BLaER1 (cell line): ENCODE results near the gene HOXB6.

Source experiments
- H3K27ac ChIP-seq: shearing (Covaris generic); formaldehyde crosslinking; 2 replicates; pipeline ENCODE4 v1.8.1; 2022
- H3K27me3 ChIP-seq: shearing (Covaris generic); formaldehyde crosslinking; 2 replicates; pipeline ENCODE4 v1.8.1; 2022
- H3K36me3 ChIP-seq: shearing (Covaris generic); formaldehyde crosslinking; 2 replicates; pipeline ENCODE4 v1.8.1; 2022
- H3K4me1 ChIP-seq: shearing (Covaris generic); formaldehyde crosslinking; 2 replicates; pipeline ENCODE4 v1.8.1; 2022
- H3K4me2 ChIP-seq: shearing (Covaris generic); formaldehyde crosslinking; 2 replicates; pipeline ENCODE4 v1.8.1; 2022
- H3K4me3 ChIP-seq: shearing (Covaris generic); formaldehyde crosslinking; 2 replicates; pipeline ENCODE4 v1.8.1; 2022
- H3K9ac ChIP-seq: shearing (Covaris generic); formaldehyde crosslinking; 2 replicates; pipeline ENCODE4 v1.8.1; 2022
- H3K9me3 ChIP-seq: shearing (Covaris generic); formaldehyde crosslinking; 2 replicates; pipeline ENCODE4 v1.8.1; 2022
- H4K20me1 ChIP-seq: shearing (Covaris generic); formaldehyde crosslinking; 2 replicates; pipeline ENCODE4 v1.8.1; 2022
- Cebpa-rat ChIP-seq: shearing (Covaris generic); IDR thresholded peaks from 2 replicates; pipeline ENCODE4 v1.8.1; 2022

Gene HOXB6

GRCh38 chr17:48634493-48635208, 29.9 kb upstream of the HOXB6 start:
- Histone ChIP-seq H3K9ac (no peak overlapping the region), H3K27me3 (peaks cover 100% of the 10 kb centered on the region)

DNA sequence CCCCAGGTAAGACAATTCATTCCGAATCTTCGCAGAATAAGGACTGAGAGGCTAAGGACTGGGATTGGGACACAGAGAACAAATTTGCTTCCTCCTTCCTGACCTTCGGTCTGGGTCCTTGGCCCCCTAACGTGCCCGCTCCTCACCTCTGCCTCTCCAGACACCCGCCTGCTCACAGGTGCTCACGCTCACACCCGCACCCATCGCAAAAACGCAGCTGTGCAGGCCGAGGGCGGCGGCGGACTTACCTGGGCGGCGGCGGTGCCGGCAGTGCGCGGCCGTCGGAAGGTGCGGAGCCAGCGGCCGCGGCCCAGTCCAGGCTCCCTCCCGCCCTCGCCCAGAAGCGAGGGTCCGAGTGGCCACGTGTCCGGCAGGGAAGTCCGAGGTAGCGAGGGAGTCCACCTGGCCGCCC, 28.5 kb upstream of the HOXB6 start:
- Histone ChIP-seq H3K36me3 (no peaks in the 10 kb centered on the region), H3K27me3 (peaks cover 100% of the 10 kb centered on the region), H3K4me3 (no peak overlapping the region), H3K27ac (no peak overlapping the region), H3K9ac (no peak overlapping the region), H4K20me1 (peaks cover 100% of the 10 kb centered on the region), H3K4me2 (no peak overlapping the region), H3K4me1 (no peaks in the 10 kb centered on the region), H3K9me3 (no peaks in the 10 kb centered on the region; the same call in 1 of the 2 replicates)
- TF ChIP-seq Cebpa-rat, result no peak

More at GRCh38 chr17:48634493-48635208, 29.9 kb upstream of the HOXB6 start:
- no peaks in the 10 kb centered on the region for H3K4me1 ChIP-seq
- no peak overlapping the region for H3K27ac ChIP-seq
- H3K4me3 ChIP-seq, result no peak overlapping the region
- H3K4me2 ChIP-seq, result no peak overlapping the region
- TF ChIP-seq Cebpa-rat, result no peak
- H3K9me3 ChIP-seq, result no peaks in the 10 kb centered on the region; the same call in 1 of the 2 replicates
- no peaks in the 10 kb centered on the region for H3K36me3 ChIP-seq
- H4K20me1 ChIP-seq, result peaks cover 100% of the 10 kb centered on the region

DNA sequence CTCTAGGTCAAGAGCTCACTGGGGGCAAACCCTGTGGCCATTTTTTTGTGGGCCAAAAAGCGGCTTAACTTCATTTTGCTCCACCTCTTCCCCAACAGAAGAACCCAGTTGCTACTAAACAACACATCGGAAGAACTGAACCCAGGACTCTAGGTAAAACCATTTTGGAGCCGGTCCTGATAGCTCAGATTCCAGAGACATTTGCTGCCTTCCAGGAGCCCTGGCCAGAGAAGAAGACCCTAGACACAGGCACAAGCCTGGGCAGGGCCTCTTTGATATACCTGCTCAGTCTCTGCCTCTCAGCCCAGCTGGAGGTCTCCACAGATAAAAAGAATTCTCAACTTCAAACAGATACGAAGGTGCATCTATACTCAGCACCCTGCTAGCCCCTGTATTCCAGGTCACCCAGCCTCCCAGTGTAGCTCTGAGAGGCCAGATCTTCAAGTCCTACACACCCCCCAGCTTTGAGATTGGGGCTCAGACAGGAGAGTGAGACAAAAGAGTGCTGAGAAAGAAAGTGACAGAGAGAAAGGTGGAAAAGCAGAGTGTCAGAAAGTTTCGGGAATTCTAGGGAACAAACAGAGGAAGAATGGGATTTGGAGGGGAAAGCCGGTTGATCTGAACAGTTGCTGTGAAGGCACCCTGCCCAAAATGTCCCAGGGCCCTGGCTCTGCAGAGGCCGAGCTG, 27.9 kb upstream of the HOXB6 start:
- Histone ChIP-seq H3K9ac (no peak overlapping the region), H3K4me2 (no peak overlapping the region), H3K27me3 (peaks cover 100% of the 10 kb centered on the region), H3K4me1 (no peaks in the 10 kb centered on the region), H3K4me3 (no peak overlapping the region), H3K36me3 (no peaks in the 10 kb centered on the region), H3K9me3 (no peaks in the 10 kb centered on the region; the same call in 1 of the 2 replicates), H3K27ac (no peak overlapping the region), H4K20me1 (peaks cover 100% of the 10 kb centered on the region)
- TF ChIP-seq Cebpa-rat, result no peak

DNA sequence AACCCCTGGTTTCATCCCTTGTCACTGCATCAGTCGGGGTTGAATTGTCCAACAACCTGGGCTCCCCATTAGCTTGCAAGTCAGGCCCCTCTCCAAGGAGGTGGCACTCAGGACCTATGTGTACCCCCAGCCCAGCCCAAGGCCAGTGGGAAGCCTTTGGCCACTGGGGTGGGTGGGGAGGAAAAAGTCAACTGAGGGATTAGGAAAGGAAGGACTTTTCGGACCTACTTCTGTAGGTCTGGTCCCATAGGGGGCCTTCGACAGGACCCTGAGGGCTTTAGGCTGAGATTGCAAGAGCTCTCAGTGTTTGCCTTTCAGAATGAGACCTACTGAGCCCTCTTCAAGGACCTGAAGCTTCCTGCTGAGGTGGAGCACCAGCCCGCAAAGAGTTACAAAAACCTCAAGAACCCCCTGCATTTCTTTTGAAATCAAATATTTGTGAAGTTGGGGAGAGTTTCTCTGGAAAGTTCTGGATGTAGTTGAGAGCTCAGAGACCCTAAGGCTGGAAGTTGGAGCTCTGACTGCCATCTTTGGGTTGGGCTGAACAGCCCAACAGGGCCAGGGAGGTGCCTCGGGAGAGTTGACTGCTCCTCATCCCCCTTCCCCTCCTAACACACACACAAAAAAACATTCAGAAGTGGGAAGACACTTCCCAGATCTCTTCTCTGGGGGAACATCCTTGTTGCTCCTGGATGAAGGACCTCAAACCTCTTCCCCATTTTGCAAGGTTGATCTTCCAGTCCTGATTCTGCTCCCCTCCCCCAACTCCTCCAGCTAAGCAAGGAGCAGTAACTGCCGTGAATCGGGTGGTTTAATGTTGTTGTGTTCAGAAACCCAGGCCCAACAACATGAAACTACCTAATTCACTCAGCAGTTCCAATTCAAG, 27.1 kb upstream of the HOXB6 start:
- H4K20me1 ChIP-seq, result peaks cover 100% of the 10 kb centered on the region
- H3K9me3 ChIP-seq, result no peaks in the 10 kb centered on the region; the same call in 1 of the 2 replicates
- no peak for TF ChIP-seq Cebpa-rat
- H3K4me2 ChIP-seq, result no peak overlapping the region
- H3K4me3 ChIP-seq, result no peak overlapping the region
- H3K36me3 ChIP-seq, result no peaks in the 10 kb centered on the region
- H3K27ac ChIP-seq, result no peak overlapping the region
- H3K9ac ChIP-seq, result no peak overlapping the region
- H3K4me1 ChIP-seq, result no peaks in the 10 kb centered on the region
- peaks cover 100% of the 10 kb centered on the region for H3K27me3 ChIP-seq

GRCh38 chr17:48630925-48631692, 26.3 kb upstream of the HOXB6 start:
- H3K27ac ChIP-seq, result no peak overlapping the region
- H3K27me3 ChIP-seq, result peaks cover 100% of the 10 kb centered on the region
- no peak overlapping the region for H3K4me2 ChIP-seq
- no peak overlapping the region for H3K9ac ChIP-seq
- peaks cover 99% of the 10 kb centered on the region for H4K20me1 ChIP-seq
- no peaks in the 10 kb centered on the region for H3K4me1 ChIP-seq
- no peaks in the 10 kb centered on the region for H3K36me3 ChIP-seq
- H3K9me3 ChIP-seq, result no peaks in the 10 kb centered on the region; the same call in 1 of the 2 replicates
- TF ChIP-seq Cebpa-rat, result no peak
- no peak overlapping the region for H3K4me3 ChIP-seq

DNA sequence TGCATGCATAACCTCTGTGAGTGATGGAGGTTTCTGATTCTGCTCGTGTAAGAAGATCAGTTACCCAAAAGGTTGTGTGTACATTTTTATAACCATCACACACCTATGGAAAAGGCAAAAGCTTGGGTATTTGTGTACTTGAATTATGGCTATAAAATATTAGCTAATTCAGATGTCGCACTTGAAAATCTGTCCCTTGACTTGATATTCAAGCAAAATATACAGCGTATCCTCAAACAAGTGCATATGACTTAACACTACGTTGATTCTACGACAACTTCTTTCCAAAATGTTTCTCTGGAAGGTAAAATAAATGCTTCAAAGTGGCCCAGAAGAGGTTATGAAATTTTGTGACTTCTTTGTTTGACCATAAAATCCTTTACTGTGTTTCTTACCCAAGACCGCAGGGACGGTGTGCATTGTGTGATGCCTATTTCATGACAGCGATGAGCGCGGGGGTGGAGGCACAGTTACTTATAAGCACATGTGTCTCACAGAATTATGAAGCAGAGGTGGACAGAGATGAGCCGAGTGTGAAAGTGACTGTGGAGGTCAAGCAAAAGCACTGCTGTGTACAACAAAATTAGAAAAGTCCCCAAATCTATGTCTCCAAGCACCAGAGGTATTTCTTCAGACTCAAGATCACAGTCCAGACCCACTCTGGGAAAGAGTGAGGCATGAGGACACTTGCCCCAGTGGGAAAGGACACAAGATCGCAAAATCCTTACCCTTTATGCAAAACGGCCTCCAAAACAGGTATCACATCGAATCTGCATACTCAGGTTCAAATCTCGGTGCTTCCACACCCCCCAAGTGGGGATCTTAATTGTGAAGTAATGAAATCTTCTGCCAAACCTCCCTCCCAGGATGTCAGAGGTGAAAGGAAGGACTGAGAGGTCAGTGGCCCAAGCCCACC, 25.5 kb upstream of the HOXB6 start:
- no peaks in the 10 kb centered on the region; the same call in 1 of the 2 replicates for H3K9me3 ChIP-seq
- H4K20me1 ChIP-seq, result peaks cover 99% of the 10 kb centered on the region
- no peak overlapping the region for H3K4me2 ChIP-seq
- peaks cover 5% of the 10 kb centered on the region; the same call in 1 of the 2 replicates for H3K4me1 ChIP-seq
- no peak overlapping the region for H3K4me3 ChIP-seq
- H3K9ac ChIP-seq, result no peak overlapping the region
- H3K27ac ChIP-seq, result no peak overlapping the region
- no peak for TF ChIP-seq Cebpa-rat
- H3K27me3 ChIP-seq, result peaks cover 100% of the 10 kb centered on the region
- H3K36me3 ChIP-seq, result no peaks in the 10 kb centered on the region

DNA sequence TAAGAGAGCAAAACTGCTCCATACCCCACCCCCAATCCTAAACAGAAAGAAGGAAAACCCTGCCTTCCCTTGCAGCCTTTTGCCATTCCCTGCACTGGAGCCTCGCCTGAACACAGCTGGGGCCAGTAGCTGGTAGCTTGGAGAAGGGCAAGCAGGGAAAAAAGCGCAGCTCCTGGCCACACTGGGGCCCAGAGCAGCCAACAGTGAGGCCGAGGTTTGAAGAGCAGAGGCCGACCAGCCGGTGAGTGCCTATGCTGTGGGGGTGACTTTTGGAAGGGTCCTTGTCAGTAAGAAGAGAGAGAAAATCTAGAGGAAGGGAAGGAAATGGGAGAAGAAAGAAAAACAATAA, 24.6 kb upstream of the HOXB6 start:
- H3K27ac ChIP-seq, result no peak overlapping the region
- H3K4me2 ChIP-seq, result no peak overlapping the region
- H3K9me3 ChIP-seq, result no peaks in the 10 kb centered on the region; the same call in 1 of the 2 replicates
- H3K4me1 ChIP-seq, result peaks cover 11% of the 10 kb centered on the region; the same call in 1 of the 2 replicates
- peaks cover 100% of the 10 kb centered on the region for H3K27me3 ChIP-seq
- no peak overlapping the region for H3K9ac ChIP-seq
- peaks cover 99% of the 10 kb centered on the region for H4K20me1 ChIP-seq
- no peak overlapping the region for H3K4me3 ChIP-seq
- no peak for TF ChIP-seq Cebpa-rat
- no peaks in the 10 kb centered on the region for H3K36me3 ChIP-seq

GRCh38 chr17:48628649-48629410, 24.0 kb upstream of the HOXB6 start:
- H3K9ac ChIP-seq, result no peak overlapping the region
- H3K4me3 ChIP-seq, result no peak overlapping the region
- H3K27me3 ChIP-seq, result peaks cover 100% of the 10 kb centered on the region
- no peak for TF ChIP-seq Cebpa-rat
- H3K36me3 ChIP-seq, result no peaks in the 10 kb centered on the region
- H3K27ac ChIP-seq, result no peak overlapping the region
- peaks cover 11% of the 10 kb centered on the region; the same call in 1 of the 2 replicates for H3K4me1 ChIP-seq
- H3K4me2 ChIP-seq, result no peak overlapping the region
- H4K20me1 ChIP-seq, result peaks cover 99% of the 10 kb centered on the region
- H3K9me3 ChIP-seq, result no peaks in the 10 kb centered on the region; the same call in 1 of the 2 replicates
